Measurements from ENCODE around the gene PRDX3. TPM values are rescaled to one million over a fixed set of nuclear protein-coding genes. Genes with fewer than 3 reads are reported as not detected.
A peak's percentile ranks its signal among the peaks of the same experiment; 100 is the strongest.
"Not testable (repeated sequence)": the region's sequence is repeated elsewhere in the genome, so short reads cannot be mapped to it uniquely, and the experiment has no call there.

Gene PRDX3
- total and polyA plus RNA-seq, 9 donors: 120 to 155 (median 135) TPM

DNA sequence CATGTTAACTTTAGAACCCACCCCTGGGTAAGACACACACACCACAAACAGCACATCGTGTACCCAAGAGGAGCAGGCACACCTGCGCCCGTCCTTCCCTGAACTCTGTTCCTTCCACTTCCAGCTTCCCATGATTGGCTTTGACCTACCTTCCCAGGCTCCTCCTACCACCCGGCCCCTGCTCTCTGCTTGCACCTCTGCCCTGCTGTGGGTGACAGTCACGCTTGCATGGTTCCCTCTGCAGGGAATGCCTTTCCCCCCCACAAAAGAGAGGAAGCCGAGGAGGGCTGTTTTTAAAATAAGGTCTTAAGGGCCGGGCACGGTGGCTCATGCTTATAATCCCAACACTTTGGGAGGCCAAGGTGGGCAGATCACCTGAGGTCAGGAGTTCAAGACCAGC is 29.5 kb downstream of the PRDX3 start:
- Histone ChIP-seq H3K27ac (ENCODE audit: low read length) (no peak overlapping the region), H3K9me3 (replicated peaks; ENCODE audit: control insufficient read depth, low read depth, low read length) (no peaks in the 10 kb centered on the region), H3K36me3 (ENCODE audit: control insufficient read depth, insufficient read depth, low read length) (peaks cover 55% of the 10 kb centered on the region), H3K4me1 (ENCODE audit: control insufficient read depth, insufficient read depth, low read length) (no peaks in the 10 kb centered on the region), H3K27me3 (ENCODE audit: control insufficient read depth, insufficient read depth, low read length) (no peaks in the 10 kb centered on the region), H3K4me3 (ENCODE audit: low read length) (no peak overlapping the region)
- 91% methylated on average over 5 of the region's 8 CpGs for WGBS (ENCODE audit: insufficient coverage)
- no peak for DNase-seq

- H3K4me1 ChIP-seq (ENCODE audit: control insufficient read depth, insufficient read depth, low read length): no peaks in the 10 kb centered on the region
- no peak overlapping the region for H3K4me3 ChIP-seq (ENCODE audit: low read length)
- H3K27ac ChIP-seq (ENCODE audit: low read length): no peak overlapping the region
- no peaks in the 10 kb centered on the region for H3K27me3 ChIP-seq (ENCODE audit: control insufficient read depth, insufficient read depth, low read length)
- 75% methylated on average over 4 of the region's 10 CpGs for WGBS (ENCODE audit: insufficient coverage)
- peaks cover 38% of the 10 kb centered on the region for H3K36me3 ChIP-seq (ENCODE audit: control insufficient read depth, insufficient read depth, low read length)
- H3K9me3 ChIP-seq (replicated peaks; ENCODE audit: control insufficient read depth, low read depth, low read length): no peaks in the 10 kb centered on the region
- DNase-seq: no peak
Observed at GRCh38 chr10:119143657-119144056, 35.0 kb downstream of the PRDX3 start.

DNA sequence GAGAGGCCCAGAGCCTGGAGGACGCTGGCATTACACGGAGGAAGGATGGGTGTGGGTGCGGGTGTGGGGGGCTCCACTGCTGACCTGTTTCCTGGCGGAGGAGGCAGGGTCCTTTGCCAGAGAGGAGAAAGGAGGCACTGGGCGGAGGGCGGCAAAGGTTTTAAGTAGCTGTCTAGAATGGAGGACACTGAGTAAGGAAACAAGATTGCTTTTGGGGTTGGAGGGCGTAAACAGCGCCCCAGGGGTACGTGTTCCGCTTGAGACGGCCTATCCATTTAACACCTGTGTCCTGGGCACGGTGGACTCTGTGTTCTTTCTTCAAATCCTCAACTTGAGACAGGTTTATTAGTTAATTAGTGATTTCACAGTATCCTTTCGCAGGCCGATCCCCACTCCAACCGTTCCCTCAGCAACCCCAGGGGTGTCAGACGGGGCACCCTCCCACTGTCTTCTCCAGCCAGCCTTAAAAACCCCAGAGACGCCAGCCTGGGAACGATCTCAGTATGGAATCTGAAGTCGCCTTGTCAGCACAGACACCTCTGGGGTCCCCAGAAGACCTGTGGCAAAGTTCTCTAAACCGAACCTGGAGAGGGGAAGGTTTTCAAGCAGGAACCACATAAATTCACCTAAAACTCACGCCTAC is 37.9 kb downstream of the PRDX3 start:
- H3K27me3 ChIP-seq (ENCODE audit: control insufficient read depth, insufficient read depth, low read length): no peaks in the 10 kb centered on the region
- H3K36me3 ChIP-seq (ENCODE audit: control insufficient read depth, insufficient read depth, low read length): peaks cover 22% of the 10 kb centered on the region
- WGBS (ENCODE audit: insufficient coverage): 80% methylated on average over 8 of the region's 21 CpGs
- H3K27ac ChIP-seq (ENCODE audit: low read length): no peak overlapping the region
- H3K4me1 ChIP-seq (ENCODE audit: control insufficient read depth, insufficient read depth, low read length): no peaks in the 10 kb centered on the region
- no peak for DNase-seq
- H3K4me3 ChIP-seq (ENCODE audit: low read length): no peak overlapping the region
- no peaks in the 10 kb centered on the region for H3K9me3 ChIP-seq (replicated peaks; ENCODE audit: control insufficient read depth, low read depth, low read length)

DNA sequence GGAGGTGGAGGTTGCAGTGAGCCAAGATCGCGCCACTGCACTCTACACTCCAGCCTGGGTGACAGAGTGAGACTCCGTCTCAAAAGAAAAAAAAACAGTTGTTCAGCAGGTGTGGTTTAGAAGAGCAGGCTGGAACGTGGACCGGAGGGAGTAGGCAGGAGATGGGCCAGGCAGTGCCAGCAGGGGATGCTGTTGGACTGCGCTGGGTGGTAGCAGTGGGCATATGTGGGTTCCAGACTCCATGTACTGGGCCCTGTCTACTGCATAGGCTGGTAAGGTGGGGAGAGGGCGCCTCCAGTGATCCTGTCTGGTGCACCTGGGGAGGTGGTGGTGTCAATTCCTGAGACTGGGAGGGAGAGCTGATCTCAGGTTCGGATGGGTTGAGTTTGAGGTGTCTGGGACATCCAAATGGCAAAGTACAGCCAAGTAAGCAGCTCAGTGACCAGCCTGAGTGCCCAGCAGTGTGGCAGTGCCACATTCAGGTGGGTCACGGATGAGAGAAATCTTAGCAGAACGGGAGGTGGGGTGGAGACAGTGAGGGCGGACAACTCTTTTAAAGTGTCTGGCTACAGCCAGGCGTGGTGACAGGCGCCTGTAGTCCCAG is 39.0 kb downstream of the PRDX3 start:
- DNase-seq: no peak
- 76% methylated on average over 13 of the region's 13 CpGs for WGBS (ENCODE audit: insufficient coverage)
- H3K36me3 ChIP-seq (ENCODE audit: control insufficient read depth, insufficient read depth, low read length): peaks cover 23% of the 10 kb centered on the region

DNA sequence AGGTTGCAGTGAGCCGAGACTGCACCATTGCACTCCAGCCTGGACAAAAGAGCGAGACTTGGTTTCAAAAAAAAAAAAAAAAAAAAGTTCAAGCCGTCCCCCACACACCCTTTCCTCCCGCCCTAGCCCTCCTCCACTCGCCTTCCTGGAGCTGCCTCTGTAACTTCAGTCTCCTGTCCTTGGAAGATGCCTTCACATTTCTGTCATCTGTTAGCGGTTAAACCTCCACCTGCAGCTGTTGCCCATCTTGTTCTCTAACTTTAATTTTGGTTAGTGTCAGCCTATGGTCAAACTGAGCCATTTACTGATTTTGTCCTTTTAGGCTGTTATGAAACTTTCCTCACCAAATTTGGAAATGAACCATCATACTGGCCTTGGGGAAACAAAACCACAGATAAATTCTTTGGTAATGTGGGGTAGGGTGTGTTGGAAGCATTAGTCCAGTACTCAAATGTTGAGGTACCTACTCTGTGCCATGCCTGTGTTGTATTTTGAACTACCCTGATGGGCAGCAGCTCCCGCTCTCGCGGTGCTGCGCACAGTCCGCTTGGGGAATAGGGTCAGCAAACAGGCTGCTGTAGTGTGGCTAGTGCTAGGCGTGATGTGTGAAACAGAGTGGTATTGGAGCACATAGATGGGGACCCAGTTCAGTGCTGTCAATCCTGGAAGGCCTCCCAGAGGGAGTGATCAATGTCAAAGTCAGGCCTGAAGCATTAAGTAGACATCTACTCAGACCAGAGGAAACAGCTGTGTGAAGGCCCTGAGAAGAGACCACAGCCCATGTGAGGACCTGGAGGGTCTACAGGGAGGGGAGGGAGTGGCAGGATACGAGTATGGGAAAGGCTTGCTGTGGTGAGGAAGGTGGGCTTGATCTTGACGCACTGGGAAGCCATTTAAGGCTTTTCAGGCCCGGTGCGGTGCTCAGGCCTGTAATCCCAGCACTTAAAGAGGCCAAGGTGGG is 40.0 kb downstream of the PRDX3 start:
- no peak overlapping the region for H3K27ac ChIP-seq (ENCODE audit: low read length)
- peaks cover 30% of the 10 kb centered on the region for H3K36me3 ChIP-seq (ENCODE audit: control insufficient read depth, insufficient read depth, low read length)

More for the DNA sequence above, 39.0 kb downstream of the PRDX3 start:
- Histone ChIP-seq H3K27me3 (ENCODE audit: control insufficient read depth, insufficient read depth, low read length) (no peaks in the 10 kb centered on the region), H3K4me1 (ENCODE audit: control insufficient read depth, insufficient read depth, low read length) (no peaks in the 10 kb centered on the region), H3K27ac (ENCODE audit: low read length) (no peak overlapping the region), H3K9me3 (replicated peaks; ENCODE audit: control insufficient read depth, low read depth, low read length) (no peaks in the 10 kb centered on the region), H3K4me3 (ENCODE audit: low read length) (no peak overlapping the region)

GRCh38 chr10:119137878-119138277 is 40.7 kb downstream of the PRDX3 start:
- peaks cover 34% of the 10 kb centered on the region for H3K36me3 ChIP-seq (ENCODE audit: control insufficient read depth, insufficient read depth, low read length)
- WGBS (ENCODE audit: insufficient coverage): 66% methylated on average over 3 of the region's 8 CpGs
- H3K4me1 ChIP-seq (ENCODE audit: control insufficient read depth, insufficient read depth, low read length); H3K27ac ChIP-seq (ENCODE audit: low read length); H3K4me3 ChIP-seq (ENCODE audit: low read length); H3K9me3 ChIP-seq (replicated peaks; ENCODE audit: control insufficient read depth, low read depth, low read length); DNase-seq; H3K27me3 ChIP-seq (ENCODE audit: control insufficient read depth, insufficient read depth, low read length): not testable (repeated sequence)

More for the DNA sequence above, 40.0 kb downstream of the PRDX3 start:
- no peaks in the 10 kb centered on the region for H3K27me3 ChIP-seq (ENCODE audit: control insufficient read depth, insufficient read depth, low read length)
- no peak overlapping the region for H3K4me3 ChIP-seq (ENCODE audit: low read length)
- DNase-seq: no peak
- no peaks in the 10 kb centered on the region for H3K4me1 ChIP-seq (ENCODE audit: control insufficient read depth, insufficient read depth, low read length)
- no peaks in the 10 kb centered on the region for H3K9me3 ChIP-seq (replicated peaks; ENCODE audit: control insufficient read depth, low read depth, low read length)
- 82% methylated on average over 10 of the region's 16 CpGs for WGBS (ENCODE audit: insufficient coverage)

- no peaks in the 10 kb centered on the region for H3K27me3 ChIP-seq (ENCODE audit: control insufficient read depth, insufficient read depth, low read length)
- no peak overlapping the region for H3K27ac ChIP-seq (ENCODE audit: low read length)
- no peak for DNase-seq
- H3K9me3 ChIP-seq (replicated peaks; ENCODE audit: control insufficient read depth, low read depth, low read length): no peaks in the 10 kb centered on the region
- no peak overlapping the region for H3K4me3 ChIP-seq (ENCODE audit: low read length)
- H3K4me1 ChIP-seq (ENCODE audit: control insufficient read depth, insufficient read depth, low read length): no peaks in the 10 kb centered on the region
- WGBS (ENCODE audit: insufficient coverage): 88% methylated on average over 3 of the region's 7 CpGs
- H3K36me3 ChIP-seq (ENCODE audit: control insufficient read depth, insufficient read depth, low read length): peaks cover 43% of the 10 kb centered on the region
Observed at GRCh38 chr10:119136084-119136483, 42.5 kb downstream of the PRDX3 start.

- WGBS (ENCODE audit: insufficient coverage): no CpG with 5 or more reads among the region's 4 CpGs
- Histone ChIP-seq H3K4me3 (ENCODE audit: low read length) (no peak overlapping the region), H3K9me3 (replicated peaks; ENCODE audit: control insufficient read depth, low read depth, low read length) (no peaks in the 10 kb centered on the region), H3K4me1 (ENCODE audit: control insufficient read depth, insufficient read depth, low read length) (no peaks in the 10 kb centered on the region), H3K27ac (ENCODE audit: low read length) (no peak overlapping the region), H3K36me3 (ENCODE audit: control insufficient read depth, insufficient read depth, low read length) (peaks cover 40% of the 10 kb centered on the region), H3K27me3 (ENCODE audit: control insufficient read depth, insufficient read depth, low read length) (no peaks in the 10 kb centered on the region)
- DNase-seq: peak; percentile 42
Observed at GRCh38 chr10:119135513-119135881, 43.1 kb downstream of the PRDX3 start.

DNA sequence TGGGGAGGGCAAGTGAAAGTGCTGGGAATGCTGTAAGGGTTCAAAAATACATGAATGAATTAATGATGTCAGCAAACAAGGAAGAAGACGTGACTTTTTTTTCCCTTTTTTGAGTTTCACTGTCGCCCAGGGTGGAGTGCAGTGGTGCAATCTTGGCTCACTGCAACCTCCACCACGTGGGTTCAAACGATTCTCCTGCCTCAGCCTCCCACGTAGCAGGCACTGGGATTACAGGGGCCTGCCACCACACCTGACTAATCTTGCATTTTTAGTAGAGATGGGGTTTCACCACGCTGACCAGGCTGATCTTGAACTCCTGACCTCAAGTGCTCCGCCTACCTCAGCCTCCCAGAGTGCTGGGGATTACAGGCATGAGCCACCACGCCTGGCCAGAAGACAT is 44.7 kb downstream of the PRDX3 start:
- H3K4me1 ChIP-seq (ENCODE audit: control insufficient read depth, insufficient read depth, low read length): no peaks in the 10 kb centered on the region
- peaks cover 46% of the 10 kb centered on the region for H3K36me3 ChIP-seq (ENCODE audit: control insufficient read depth, insufficient read depth, low read length)
- H3K27me3 ChIP-seq (ENCODE audit: control insufficient read depth, insufficient read depth, low read length): no peaks in the 10 kb centered on the region
- no peaks in the 10 kb centered on the region for H3K9me3 ChIP-seq (replicated peaks; ENCODE audit: control insufficient read depth, low read depth, low read length)
- 68% methylated on average over 3 of the region's 8 CpGs for WGBS (ENCODE audit: insufficient coverage)
- no peak overlapping the region for H3K4me3 ChIP-seq (ENCODE audit: low read length)
- DNase-seq: no peak
- H3K27ac ChIP-seq (ENCODE audit: low read length): no peak overlapping the region

Measured in muscle of leg (tissue), 11 donors.